GM21717 (cell line): ENCODE results near the gene INHBA.

Experiments used
- ATAC-seq: cut with Tn5 transposase; IDR thresholded peaks from one replicate; pipeline ENCODE4 v1.9.1; 2021; ENCODE audit warnings: mild to moderate bottlenecking, moderate library complexity; ENCODE audit not compliant: unreplicated experiment

The INHBA gene

GRCh38 chr7:41711283-41712064 is 8.6 kb upstream of the INHBA start:
- ATAC-seq = no peak

- no peak for ATAC-seq
Observed at GRCh38 chr7:41710838-41711237, 7.9 kb upstream of the INHBA start.

GRCh38 chr7:41709621-41710020 is 6.7 kb upstream of the INHBA start:
- no peak for ATAC-seq

GRCh38 chr7:41708581-41709358 is 5.9 kb upstream of the INHBA start:
- ATAC-seq = no peak

GRCh38 chr7:41706228-41706930 is 3.5 kb upstream of the INHBA start:
- ATAC-seq = no peak

GRCh38 chr7:41705109-41705901 is 2.4 kb upstream of the INHBA start:
- peak; percentile 98 for ATAC-seq

- ATAC-seq = no peak
Observed at GRCh38 chr7:41701068-41701941, 1.6 kb downstream of the INHBA start.

GRCh38 chr7:41700044-41700471 is 2.8 kb downstream of the INHBA start:
- ATAC-seq = no peak

GRCh38 chr7:41699516-41699915 is 3.4 kb downstream of the INHBA start:
- no peak for ATAC-seq

GRCh38 chr7:41698726-41699125 is 4.2 kb downstream of the INHBA start:
- no peak for ATAC-seq

- no peak for ATAC-seq
Observed at GRCh38 chr7:41698114-41698513, 4.8 kb downstream of the INHBA start.

GRCh38 chr7:41696323-41696916 is 6.5 kb downstream of the INHBA start:
- ATAC-seq = no peak

GRCh38 chr7:41695661-41696322 is 7.1 kb downstream of the INHBA start:
- ATAC-seq = no peak

- no peak for ATAC-seq
Observed at GRCh38 chr7:41694495-41694894, 8.4 kb downstream of the INHBA start.

GRCh38 chr7:41693150-41693997 is 9.5 kb downstream of the INHBA start:
- no peak for ATAC-seq

GRCh38 chr7:41692251-41692650 is 10.6 kb downstream of the INHBA start:
- no peak for ATAC-seq

- ATAC-seq = no peak
Observed at GRCh38 chr7:41691286-41692190, 11.4 kb downstream of the INHBA start.
